Tibial artery (tissue), 4 donors: Measurements from ENCODE around the gene UCHL5.

ENCODE experiments used
- DNase-seq, 2 donors: peaks; one replicate each; pipeline ENCODE4 v3.0.0-alpha.2; 2019
- H3K27ac ChIP-seq, 2 donors: fragments of 200-600 bp; sonication (generic) in 1 of 2; 1 replicate in 1 of 2; 2 replicates in 1 of 2; pipeline ENCODE4 v1.5.1; 2018 to 2019; ENCODE audit warnings: mild to moderate bottlenecking in 1 of 2
- H3K27me3 ChIP-seq, 2 donors: fragments of 200-600 bp; sonication (generic) in 1 of 2; one replicate each; pipeline versions ENCODE4 v1.5.1 to v1.6.0; 2016 to 2019
- H3K36me3 ChIP-seq, 3 donors: fragments of 200-600 bp; sonication (generic) in 2 of 3; one replicate each; pipeline ENCODE4 v1.5.1; 2016 to 2019; ENCODE audit warnings: mild to moderate bottlenecking in 2 of 3
- H3K4me1 ChIP-seq, 4 donors: fragments of 200-600 bp; sonication (generic) in 2 of 4; 1 replicate in 3 of 4; 2 replicates in 1 of 4; pipeline ENCODE4 v1.5.1; 2016 to 2019
- H3K4me3 ChIP-seq, 2 donors: fragments of 200-600 bp; sonication (generic) in 1 of 2; 1 replicate in 1 of 2; 2 replicates in 1 of 2; pipeline ENCODE4 v1.5.1; 2018 to 2019; ENCODE audit warnings: mild to moderate bottlenecking in 2 of 2
- H3K9me3 ChIP-seq, 3 donors: fragments of 200-600 bp; sonication (generic) in 1 of 3; one replicate each; pipeline ENCODE4 v1.5.1; 2016 to 2019
- CTCF ChIP-seq, 2 experiments: fragments of 200-600 bp in 1 of 2; fragments of 450-650 bp in 1 of 2; IDR thresholded peaks; one replicate each; pipeline ENCODE4 v1.5.1; 2017 to 2019; ENCODE audit warnings: antibody characterized with exemption in 2 of 2, mild to moderate bottlenecking in 1 of 2, moderate library complexity in 1 of 2
- intact Hi-C: fragments of 100-400 bp; cut with DNase I; formaldehyde crosslinking; loops from one replicate; pipeline ENCODE4 v1.15.0; 2023; ENCODE audit warnings: low total_unique reads

The UCHL5 gene

DNA sequence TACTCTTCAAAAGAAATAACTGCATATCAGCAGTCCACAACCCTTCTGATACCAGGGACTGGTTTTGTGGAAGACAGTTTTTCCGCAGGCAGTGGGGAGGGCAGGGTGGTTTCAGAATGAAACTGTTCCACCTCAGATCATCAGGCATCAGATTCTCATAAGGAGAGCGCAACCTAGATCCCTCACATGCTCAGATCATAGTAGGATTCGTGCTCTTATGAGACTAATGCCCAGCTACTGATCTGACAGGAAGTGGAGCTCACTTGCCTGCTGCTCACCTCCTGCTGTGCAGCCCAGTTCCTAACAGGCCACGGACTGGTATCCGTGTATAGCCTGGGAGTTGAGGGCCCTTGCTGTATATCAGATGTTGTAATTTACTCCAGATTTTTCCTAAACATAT, 11.8 kb upstream of the UCHL5 start:
- intact Hi-C loops = no loop called here
- no peaks in the 10 kb centered on the region for H3K27me3 ChIP-seq
- TF ChIP-seq CTCF (IDR thresholded peaks at IDR 0.05) = no peak
- H3K4me1 ChIP-seq = peaks cover 0 to 40% (median 7%) of the 10 kb centered on the region in 4 donors
- no peak overlapping the region for H3K27ac ChIP-seq
- H3K9me3 ChIP-seq = no peaks in the 10 kb centered on the region
- H3K36me3 ChIP-seq = no peaks in the 10 kb centered on the region
- no peak for DNase-seq
- no peak overlapping the region for H3K4me3 ChIP-seq

DNA sequence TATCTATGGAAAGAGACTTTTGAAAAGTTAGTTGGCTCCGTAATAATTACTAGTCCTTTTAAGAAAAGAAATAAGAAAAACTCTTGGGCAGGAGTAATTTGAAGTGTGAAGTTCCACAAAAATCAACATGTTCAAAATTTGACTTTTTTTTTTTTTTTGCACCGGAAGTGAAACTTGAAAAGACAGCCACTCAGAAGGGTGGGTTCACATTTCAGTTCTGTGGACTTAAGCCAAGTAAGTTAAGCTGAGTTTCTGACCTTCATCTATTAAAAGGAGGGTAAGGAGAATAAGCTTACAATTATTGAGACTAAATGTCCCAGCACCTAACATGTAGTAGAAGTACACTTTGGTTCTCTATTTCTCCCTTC, 11.2 kb upstream of the UCHL5 start:
- intact Hi-C loops = no loop called here
- no peaks in the 10 kb centered on the region for H3K27me3 ChIP-seq
- no peak for TF ChIP-seq CTCF (IDR thresholded peaks at IDR 0.05)
- no peaks in the 10 kb centered on the region for H3K36me3 ChIP-seq
- no peaks in the 10 kb centered on the region for H3K9me3 ChIP-seq
- DNase-seq = no peak
- no peak overlapping the region for H3K4me3 ChIP-seq
- peaks cover 0 to 45% (median 7%) of the 10 kb centered on the region in 4 donors for H3K4me1 ChIP-seq
- H3K27ac ChIP-seq = no peak overlapping the region

- Histone ChIP-seq H3K9me3 (no peaks in the 10 kb centered on the region), H3K27ac (no peak overlapping the region)
- no peak for DNase-seq
Observed at GRCh38 chr1:193069748-193070385, 10.7 kb upstream of the UCHL5 start.

DNA sequence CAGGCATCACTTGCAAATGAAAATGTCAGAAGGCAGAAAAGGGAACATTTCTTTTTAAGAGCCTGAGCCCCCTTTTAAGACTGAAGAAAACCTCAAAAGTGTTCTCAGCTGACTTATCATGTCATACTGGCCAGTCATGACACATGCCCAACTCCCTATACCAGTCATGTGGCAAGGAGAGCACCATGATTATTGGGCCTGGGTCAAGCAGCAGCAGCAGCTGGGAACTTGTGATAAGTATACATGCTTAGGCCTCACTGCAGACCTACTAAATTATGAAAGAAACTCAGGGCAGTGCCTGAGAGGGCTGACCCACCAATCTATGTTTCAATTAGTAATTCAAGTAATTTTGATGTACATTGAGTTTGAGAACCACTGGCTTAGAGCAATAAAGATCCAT, 8.9 kb upstream of the UCHL5 start:
- Histone ChIP-seq H3K4me3 (no peak overlapping the region), H3K27ac (no peak overlapping the region), H3K27me3 (no peaks in the 10 kb centered on the region), H3K9me3 (no peaks in the 10 kb centered on the region), H3K4me1 (peaks cover 0 to 64% (median 7%) of the 10 kb centered on the region in 4 donors), H3K36me3 (no peaks in the 10 kb centered on the region)
- intact Hi-C loops = no loop called here
- DNase-seq = no peak
- TF ChIP-seq CTCF (IDR thresholded peaks at IDR 0.05) = no peak

More at GRCh38 chr1:193069748-193070385, 10.7 kb upstream of the UCHL5 start:
- Histone ChIP-seq H3K4me1 (peaks cover 0 to 50% (median 7%) of the 10 kb centered on the region in 4 donors), H3K4me3 (no peak overlapping the region), H3K36me3 (no peaks in the 10 kb centered on the region), H3K27me3 (no peaks in the 10 kb centered on the region)
- intact Hi-C loops = no loop called here
- no peak for TF ChIP-seq CTCF (IDR thresholded peaks at IDR 0.05)

DNA sequence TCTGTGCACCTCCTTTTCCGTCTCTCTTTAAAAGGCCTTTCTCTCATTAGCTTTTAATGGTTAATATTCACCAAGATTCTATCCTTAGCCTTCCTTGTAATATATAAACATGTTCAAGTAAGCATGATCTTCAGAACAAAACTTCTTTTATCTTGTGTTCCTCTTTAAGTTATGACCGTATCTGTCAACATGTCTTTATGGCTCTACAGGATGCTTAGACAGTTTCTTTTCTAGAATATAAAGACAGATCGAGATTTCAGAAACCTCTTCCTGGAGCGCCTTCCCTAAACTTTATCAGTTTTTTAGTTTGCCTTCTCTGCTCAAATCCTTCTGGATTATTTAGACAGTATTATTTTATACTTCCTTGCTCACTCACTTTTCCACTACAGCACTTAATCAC, 7.4 kb upstream of the UCHL5 start:
- Histone ChIP-seq H3K36me3 (no peaks in the 10 kb centered on the region), H3K4me3 (no peak overlapping the region), H3K27ac (no peak overlapping the region), H3K9me3 (no peaks in the 10 kb centered on the region), H3K27me3 (no peaks in the 10 kb centered on the region), H3K4me1 (peaks cover 0 to 72% (median 11%) of the 10 kb centered on the region in 4 donors)
- no peak for TF ChIP-seq CTCF (IDR thresholded peaks at IDR 0.05)
- DNase-seq = no peak
- intact Hi-C loops = no loop called here

DNA sequence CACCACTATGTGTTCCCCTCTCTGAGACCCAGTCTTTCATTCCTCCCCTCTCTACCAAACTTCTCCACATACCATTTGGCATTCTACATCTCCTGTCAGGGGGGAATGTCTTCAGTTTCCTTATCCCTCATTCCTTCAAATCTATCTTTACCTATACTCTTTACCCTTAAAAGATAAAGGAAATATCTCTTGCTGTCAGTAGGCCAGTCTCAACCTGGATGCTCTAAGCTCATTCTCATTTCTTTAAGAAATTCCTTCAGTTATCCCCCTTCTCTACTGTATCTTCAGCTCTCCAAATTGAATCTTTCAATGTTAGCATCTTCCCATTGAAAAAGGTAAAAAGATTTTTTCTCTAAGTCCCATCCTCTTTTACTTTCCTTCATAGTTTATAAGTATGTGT, 6.8 kb upstream of the UCHL5 start:
- H3K4me3 ChIP-seq = no peak overlapping the region
- H3K9me3 ChIP-seq = no peaks in the 10 kb centered on the region
- no peak overlapping the region for H3K27ac ChIP-seq
- H3K4me1 ChIP-seq = peaks cover 0 to 76% (median 17%) of the 10 kb centered on the region in 4 donors
- intact Hi-C loops = no loop called here
- H3K36me3 ChIP-seq = no peaks in the 10 kb centered on the region
- no peaks in the 10 kb centered on the region for H3K27me3 ChIP-seq
- TF ChIP-seq CTCF (IDR thresholded peaks at IDR 0.05) = no peak
- no peak for DNase-seq
